ENCODE results near the gene COPS6. TPM values are rescaled to one million over a fixed set of nuclear protein-coding genes. Genes with fewer than 3 reads are reported as not detected.

The COPS6 gene
- total RNA-seq, 2 experiments from 2014 or later = 96.3 to 97.2 TPM

Other genes with a start within 250 kb of the COPS6 start
- not detected for gene OR2AE1, start 211.9 kb upstream of the COPS6 start, total RNA-seq
- gene TRIM4, start 169.4 kb upstream of the COPS6 start, total RNA-seq = 10 to 100 TPM; 21.0 to 21.8 TPM
- gene GJC3, start 159.3 kb upstream of the COPS6 start, total RNA-seq = 1 to 10 TPM in 1 of 2 experiments, under 1 TPM in 1; 0.52 to 1.2 TPM
- not detected for gene AZGP1, start 112.9 kb upstream of the COPS6 start, total RNA-seq
- 10 to 100 TPM; 38.6 to 41.5 TPM for gene ZKSCAN1, start 73.4 kb upstream of the COPS6 start, total RNA-seq
- gene ZSCAN21, start 39.2 kb upstream of the COPS6 start, total RNA-seq = 1 to 10 TPM; 9.0 to 9.4 TPM
- gene ZNF3, start 7.2 kb upstream of the COPS6 start, total RNA-seq = 10 to 100 TPM; 21.1 to 22.3 TPM
- gene MCM7, start 12.4 kb downstream of the COPS6 start, total RNA-seq = 100 to 1,000 TPM; 476 to 482 TPM
- gene AP4M1, start 12.7 kb downstream of the COPS6 start, total RNA-seq = 10 to 100 TPM; 13.0 to 13.1 TPM
- gene TAF6, start 30.4 kb downstream of the COPS6 start, total RNA-seq = 10 to 100 TPM; 59.7 to 61.1 TPM
- gene CNPY4, start 30.7 kb downstream of the COPS6 start, total RNA-seq = 10 to 100 TPM; 10.1 to 10.2 TPM
- gene MBLAC1, start 38.0 kb downstream of the COPS6 start, total RNA-seq = 1 to 10 TPM; 3.2 to 3.3 TPM
- 100 to 1,000 TPM; 101 to 104 TPM for gene LAMTOR4, start 59.9 kb downstream of the COPS6 start, total RNA-seq
- 10 to 100 TPM; 17.0 to 20.0 TPM for gene TRAPPC14, start 69.8 kb downstream of the COPS6 start, total RNA-seq
- gene GAL3ST4, start 79.6 kb downstream of the COPS6 start, total RNA-seq = 1 to 10 TPM; 2.9 to 3.6 TPM
- gene GPC2, start 88.4 kb downstream of the COPS6 start, total RNA-seq = 1 to 10 TPM; 3.6 to 3.9 TPM
- 10 to 100 TPM; 21.1 to 21.4 TPM for gene STAG3, start 88.9 kb downstream of the COPS6 start, total RNA-seq
- 10 to 100 TPM; 33.4 to 34.5 TPM for gene PVRIG, start 131.0 kb downstream of the COPS6 start, total RNA-seq
- not detected for gene SPDYE3, start 218.7 kb downstream of the COPS6 start, total RNA-seq

Data from activated naive CD8-positive, alpha-beta T cell treated with anti-CD3 and anti-CD28 coated beads for 36 hours (primary cell).